G401 (cell line): ENCODE data around the gene AQP7. TPM values are rescaled to one million over a fixed set of nuclear protein-coding genes. Genes with fewer than 3 reads are reported as not detected.
"Not testable (repeated sequence)": the region's sequence is repeated elsewhere in the genome, so short reads cannot be mapped to it uniquely, and the experiment has no call there.

ENCODE experiments used
- DNase-seq: peaks from one replicate; pipeline ENCODE4 v3.0.0-alpha.2; 2015; ENCODE audit warnings: low spot score
- in situ Hi-C: cut with HindIII; loops from 2 replicates; pipeline ENCODE4 v1.10.0; 2016; ENCODE audit warnings: low sequenced_read_pairs, mixed read lengths
- total RNA-seq: library from RNA; depleted of rRNA; stranded (reverse); fragments of >200 nt; shearing (Covaris generic); gene quantifications from 2 replicates; pipeline ENCODE4 v1.2.3, GENCODE V29; 2014

The AQP7 gene
- total RNA-seq, 1 experiment from 2014 or later: 0.17 TPM

DNA sequence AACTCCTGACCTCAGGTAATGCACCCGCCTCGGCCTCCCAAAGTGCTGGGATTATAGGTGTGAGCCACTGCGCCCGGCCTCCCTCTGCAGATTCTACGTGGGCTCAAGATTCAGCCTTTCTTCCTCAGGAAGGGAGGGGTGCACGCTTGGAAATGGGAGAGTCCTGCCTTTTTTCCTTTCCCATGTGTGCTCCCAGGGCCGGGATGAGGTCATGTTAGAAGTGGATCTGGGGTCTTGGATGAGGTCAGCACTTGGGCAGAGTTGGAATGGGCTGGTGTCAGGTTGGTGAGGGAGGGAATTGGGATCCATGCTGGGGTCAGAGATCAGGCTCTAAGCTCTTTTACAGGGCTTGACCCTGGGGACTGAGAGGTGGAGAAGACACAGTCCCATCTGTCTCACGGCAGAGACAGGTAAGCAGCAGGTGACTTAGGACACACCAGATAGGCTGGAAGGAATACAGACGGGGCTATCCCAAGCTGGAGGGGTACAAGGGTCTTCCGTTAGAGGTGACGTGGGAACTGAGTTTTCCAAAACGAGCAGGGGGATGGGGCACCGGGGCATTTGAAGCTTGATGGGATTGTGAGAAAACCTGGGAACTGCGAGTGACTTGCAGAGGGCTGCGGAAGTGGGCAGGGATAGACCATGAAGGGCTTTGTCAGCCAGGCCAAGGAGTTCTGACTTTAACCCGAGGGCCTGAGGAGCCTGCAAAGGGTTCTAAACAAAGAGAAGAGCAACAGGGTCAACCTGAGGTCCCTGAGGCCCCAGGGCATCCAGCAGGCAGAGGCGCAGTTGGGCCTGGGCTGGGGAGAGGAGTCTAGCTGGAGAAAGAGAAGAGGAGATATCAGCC is 1.8 kb upstream of the AQP7 start:
- in situ Hi-C loops: no loop called here
- DNase-seq: no peak

GRCh38 chr9:33401809-33402208 is 559 bp downstream of the AQP7 start:
- in situ Hi-C loops, DNase-seq: not testable (repeated sequence)

DNA sequence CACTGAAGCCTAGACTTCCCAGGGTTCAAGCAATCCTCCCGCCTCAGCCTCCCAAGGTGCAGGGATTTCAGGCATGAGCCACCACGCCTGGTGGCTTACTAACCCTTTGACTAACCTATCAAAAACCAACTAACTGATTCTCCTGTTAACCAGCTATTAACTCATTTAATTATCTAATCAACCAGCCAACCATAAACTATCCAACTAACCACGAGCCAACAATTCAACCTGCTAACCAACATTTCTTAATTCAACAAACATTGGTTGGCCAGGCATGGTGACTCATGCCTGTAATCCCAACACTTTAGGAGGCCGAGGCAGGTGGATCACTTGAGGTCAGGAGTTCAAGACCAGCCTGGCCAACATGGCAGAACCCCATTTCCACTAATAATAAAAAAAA is 3.3 kb downstream of the AQP7 start:
- in situ Hi-C loops, DNase-seq: not testable (repeated sequence)

- DNase-seq, in situ Hi-C loops: not testable (repeated sequence)
These were observed 4.6 kb downstream of the AQP7 start for GRCh38 chr9:33397801-33398200.

GRCh38 chr9:33395159-33395879 is 7.0 kb downstream of the AQP7 start:
- in situ Hi-C loops, DNase-seq: not testable (repeated sequence)

GRCh38 chr9:33393986-33394385 is 8.4 kb downstream of the AQP7 start:
- in situ Hi-C loops, DNase-seq: not testable (repeated sequence)

DNA sequence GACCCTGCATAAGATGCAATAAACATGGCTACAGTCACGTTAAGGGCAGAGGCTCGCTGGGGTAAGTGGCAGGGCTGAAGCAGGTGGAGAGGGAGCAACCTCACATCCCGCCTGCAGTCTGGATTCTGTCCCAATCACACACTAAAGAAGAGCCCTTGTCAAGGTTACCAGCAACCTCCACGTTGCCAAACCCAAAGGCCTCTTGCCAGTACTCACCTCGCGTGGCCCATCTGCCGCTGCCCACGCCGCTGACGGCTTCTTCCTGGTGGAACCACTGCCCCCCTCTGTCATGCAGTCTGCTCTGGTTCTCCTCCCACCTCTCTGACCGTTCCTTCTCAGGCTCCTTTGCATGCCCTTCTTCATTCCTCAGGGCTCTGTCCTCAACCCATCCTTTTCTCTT is 8.8 kb downstream of the AQP7 start:
- peak; percentile 91 for DNase-seq
- in situ Hi-C loops: no loop called here

DNA sequence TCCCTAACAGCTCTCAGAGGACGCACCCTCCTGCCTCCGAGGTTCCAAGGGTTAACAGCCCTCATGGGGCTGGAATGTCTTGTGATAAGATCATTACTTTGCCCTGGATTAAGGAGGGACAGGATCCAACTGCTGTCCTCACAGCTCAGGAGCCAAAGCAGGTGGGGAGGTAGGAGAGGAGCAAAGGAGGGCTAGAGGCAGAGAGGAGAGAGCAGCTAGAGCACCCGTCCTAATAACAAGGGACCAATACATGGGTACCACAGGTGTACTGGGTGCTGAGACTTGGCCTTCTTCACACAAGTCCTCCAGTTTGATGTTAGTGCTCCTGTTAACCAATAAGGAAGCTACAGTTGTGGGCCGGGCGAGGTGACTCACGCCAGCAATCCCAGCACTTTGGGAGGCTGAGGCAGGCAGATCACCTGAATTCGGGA is 9.8 kb downstream of the AQP7 start:
- DNase-seq, in situ Hi-C loops: not testable (repeated sequence)

DNA sequence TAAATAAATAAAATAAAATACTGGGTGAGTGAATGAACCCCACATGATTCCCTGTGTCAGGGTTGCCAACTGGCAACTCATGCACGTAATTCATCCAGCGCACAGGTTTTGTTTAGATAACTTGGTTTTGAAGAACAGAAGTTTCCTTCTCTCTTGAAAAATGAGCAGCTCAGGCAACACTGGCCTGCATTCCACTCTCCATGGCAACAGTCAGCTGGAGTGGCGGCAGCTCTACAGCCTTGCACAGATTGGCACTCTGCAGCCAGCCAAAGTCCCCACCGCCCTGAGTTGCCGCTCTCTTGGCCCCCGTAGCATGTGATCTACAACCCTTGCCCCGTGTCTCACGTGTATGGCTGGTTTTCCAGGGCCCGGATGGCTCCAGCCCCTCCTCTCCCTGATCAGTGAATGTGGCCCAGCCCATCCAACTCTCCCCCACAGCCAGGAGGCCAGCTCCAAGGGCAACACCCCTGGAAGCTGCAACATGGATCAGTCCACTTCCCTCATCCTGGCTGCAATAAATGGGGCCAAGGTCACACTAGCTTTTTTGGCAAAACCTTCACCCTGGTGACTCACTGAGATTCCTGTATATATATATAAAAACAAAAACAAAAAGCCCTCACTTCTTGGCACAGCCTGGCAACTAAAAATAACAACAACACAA is 11.1 kb downstream of the AQP7 start:
- in situ Hi-C loops: not testable (repeated sequence)
- peak; percentile 85 for DNase-seq

DNA sequence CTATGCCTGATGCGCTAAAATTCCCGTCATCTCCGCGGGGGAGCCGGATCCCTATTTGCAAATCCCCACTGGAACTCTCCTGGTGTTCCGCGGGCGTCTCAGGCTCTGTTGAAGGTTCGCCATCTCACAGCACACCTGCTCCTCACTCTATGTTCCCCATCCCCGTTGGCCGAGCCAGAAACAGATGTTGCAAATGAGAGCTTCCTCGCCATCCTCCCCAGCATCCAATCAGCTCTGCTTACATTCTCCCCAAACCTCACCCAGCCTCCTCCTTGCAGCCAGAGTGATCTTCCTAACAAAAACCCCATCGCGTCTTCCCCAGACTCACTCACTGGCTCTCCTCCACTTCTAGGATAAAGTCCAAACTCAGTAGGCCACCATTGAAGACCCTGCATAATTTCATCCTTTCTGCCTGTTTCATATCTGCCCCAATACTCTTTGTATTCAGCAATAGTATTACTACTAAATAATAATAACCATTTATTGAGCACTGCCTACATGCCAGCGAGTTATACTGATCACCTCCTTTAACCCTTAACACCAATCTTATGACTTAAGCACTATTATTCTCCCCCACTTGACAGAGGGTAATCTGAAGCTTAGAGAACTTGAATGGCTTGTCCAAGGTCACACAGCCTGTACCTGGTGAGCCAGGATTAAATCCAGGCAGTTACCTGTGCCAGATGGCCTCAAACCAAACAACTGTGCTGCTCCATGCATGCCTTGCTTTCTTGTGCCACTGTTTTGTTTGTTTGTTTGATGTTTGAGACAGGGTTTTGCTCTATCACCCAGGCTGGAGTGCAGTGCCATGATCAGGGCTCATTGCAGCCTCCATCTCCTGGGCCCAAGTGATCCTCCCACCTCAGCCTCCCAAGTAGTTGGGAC is 14.0 kb downstream of the AQP7 start:
- DNase-seq: no peak
- in situ Hi-C loops: no loop called here

GRCh38 chr9:33386998-33387397 is 15.4 kb downstream of the AQP7 start:
- in situ Hi-C loops, DNase-seq: not testable (repeated sequence)

GRCh38 chr9:33386641-33386996 is 15.7 kb downstream of the AQP7 start:
- in situ Hi-C loops, DNase-seq: not testable (repeated sequence)

DNA sequence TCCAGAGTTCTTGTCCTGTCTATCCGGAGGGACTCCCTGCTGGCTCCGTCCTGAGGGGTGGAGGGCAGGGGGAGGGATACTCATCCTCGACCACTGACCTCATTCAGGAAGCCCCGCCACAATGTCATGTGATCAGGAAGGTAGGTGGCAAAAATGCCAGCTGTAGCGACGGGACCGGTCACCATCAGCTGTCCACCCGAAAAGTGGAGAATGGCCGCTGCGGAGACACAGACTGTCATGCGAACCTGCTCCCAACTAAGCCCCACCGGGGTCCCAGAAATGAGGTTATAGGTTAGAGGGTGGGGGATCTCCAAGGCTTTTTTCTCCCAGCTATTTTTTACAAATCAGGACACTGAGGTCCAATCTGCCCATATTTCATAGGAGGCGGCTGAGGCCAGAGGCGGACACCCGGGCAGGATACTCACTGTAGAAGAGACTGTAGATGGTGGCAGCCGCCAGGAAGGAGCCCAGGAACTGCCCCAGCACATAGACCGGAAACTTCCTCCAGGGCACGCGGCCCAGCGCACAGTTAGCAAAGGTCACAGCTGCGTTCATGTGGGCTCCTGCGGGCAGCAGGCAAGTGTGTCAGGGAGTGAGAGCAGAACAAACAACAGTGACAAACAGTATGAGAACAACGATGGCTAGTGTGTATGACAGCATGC is 16.3 kb downstream of the AQP7 start:
- in situ Hi-C loops, DNase-seq: not testable (repeated sequence)

- in situ Hi-C loops, DNase-seq: not testable (repeated sequence)
These were observed 16.8 kb downstream of the AQP7 start for GRCh38 chr9:33385536-33385935.

- DNase-seq, in situ Hi-C loops: not testable (repeated sequence)
These were observed 19.0 kb downstream of the AQP7 start for GRCh38 chr9:33383396-33383795.

DNA sequence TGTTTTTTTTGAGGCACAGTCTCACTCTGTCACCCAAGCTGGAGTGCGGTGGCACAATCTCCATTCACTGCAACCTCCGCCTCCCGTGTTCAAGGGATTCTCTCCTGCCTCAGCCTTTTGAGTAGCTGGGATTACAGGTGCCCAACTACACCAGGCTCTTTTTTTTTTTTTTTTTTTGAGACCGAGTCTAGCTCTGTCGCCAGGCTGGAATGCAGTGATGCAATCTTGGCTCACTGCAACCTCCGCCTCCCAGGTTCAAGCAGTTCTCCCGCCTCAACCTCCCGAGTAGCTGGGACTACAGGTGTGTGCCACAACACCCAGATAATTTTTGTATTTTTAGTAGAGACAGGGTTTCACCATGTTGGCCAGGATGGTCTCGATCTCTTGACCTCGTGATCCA is 20.0 kb downstream of the AQP7 start:
- in situ Hi-C loops: not testable (repeated sequence)

GRCh38 chr9:33381231-33381791 is 21.1 kb downstream of the AQP7 start:
- DNase-seq: no peak
- in situ Hi-C loops: no loop called here

More for the DNA sequence above, 20.0 kb downstream of the AQP7 start:
- DNase-seq: not testable (repeated sequence)
